Measurements from ENCODE around the gene PITHD1. TPM values are rescaled to one million over a fixed set of nuclear protein-coding genes. Genes with fewer than 3 reads are reported as not detected.
"Not testable (repeated sequence)": the region's sequence is repeated elsewhere in the genome, so short reads cannot be mapped to it uniquely, and the experiment has no call there.

PITHD1 gene
- total RNA-seq, 1 experiment from 2014 or later = 36.5 TPM

- in situ Hi-C loops (cut with HindIII; ENCODE audit: low pct_unique_long_range_greater_than_20kb, low sequenced_read_pairs) = no loop called here
- DNase-seq (ENCODE audit: low read depth, low spot score) = no peak
Measured at GRCh38 chr1:23805025-23805424, 26.8 kb downstream of the PITHD1 start.

DNA sequence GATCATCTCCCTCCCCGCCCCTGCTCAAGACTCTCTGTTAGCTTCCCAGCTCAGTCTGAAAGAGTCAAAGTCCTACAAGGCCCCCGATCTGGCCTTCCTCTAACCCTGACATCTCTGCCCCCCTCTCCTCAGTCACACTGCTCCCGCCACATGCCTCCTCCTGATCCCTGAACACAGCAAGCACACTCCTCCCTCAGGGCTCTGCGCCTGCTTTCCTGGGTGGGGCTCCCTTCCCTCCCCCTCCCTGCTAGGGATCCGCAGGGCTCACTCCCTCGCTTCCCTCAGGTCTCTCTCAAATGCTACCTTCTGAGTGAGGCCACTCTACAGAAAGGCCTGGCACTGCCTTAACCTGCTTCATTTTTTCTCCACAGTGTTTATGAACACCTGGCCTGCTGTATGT lies 28.1 kb downstream of the PITHD1 start:
- in situ Hi-C loops (cut with HindIII; ENCODE audit: low pct_unique_long_range_greater_than_20kb, low sequenced_read_pairs) = no loop called here
- DNase-seq (ENCODE audit: low read depth, low spot score) = no peak

- no peak for DNase-seq (ENCODE audit: low read depth, low spot score)
- in situ Hi-C loops (cut with HindIII; ENCODE audit: low pct_unique_long_range_greater_than_20kb, low sequenced_read_pairs) = no loop called here
Measured at GRCh38 chr1:23807453-23807852, 29.2 kb downstream of the PITHD1 start.

GRCh38 chr1:23809751-23810171 lies 31.5 kb downstream of the PITHD1 start:
- in situ Hi-C loops (cut with HindIII; ENCODE audit: low pct_unique_long_range_greater_than_20kb, low sequenced_read_pairs) = no loop called here
- peak; percentile 81 for DNase-seq (ENCODE audit: low read depth, low spot score)

DNA sequence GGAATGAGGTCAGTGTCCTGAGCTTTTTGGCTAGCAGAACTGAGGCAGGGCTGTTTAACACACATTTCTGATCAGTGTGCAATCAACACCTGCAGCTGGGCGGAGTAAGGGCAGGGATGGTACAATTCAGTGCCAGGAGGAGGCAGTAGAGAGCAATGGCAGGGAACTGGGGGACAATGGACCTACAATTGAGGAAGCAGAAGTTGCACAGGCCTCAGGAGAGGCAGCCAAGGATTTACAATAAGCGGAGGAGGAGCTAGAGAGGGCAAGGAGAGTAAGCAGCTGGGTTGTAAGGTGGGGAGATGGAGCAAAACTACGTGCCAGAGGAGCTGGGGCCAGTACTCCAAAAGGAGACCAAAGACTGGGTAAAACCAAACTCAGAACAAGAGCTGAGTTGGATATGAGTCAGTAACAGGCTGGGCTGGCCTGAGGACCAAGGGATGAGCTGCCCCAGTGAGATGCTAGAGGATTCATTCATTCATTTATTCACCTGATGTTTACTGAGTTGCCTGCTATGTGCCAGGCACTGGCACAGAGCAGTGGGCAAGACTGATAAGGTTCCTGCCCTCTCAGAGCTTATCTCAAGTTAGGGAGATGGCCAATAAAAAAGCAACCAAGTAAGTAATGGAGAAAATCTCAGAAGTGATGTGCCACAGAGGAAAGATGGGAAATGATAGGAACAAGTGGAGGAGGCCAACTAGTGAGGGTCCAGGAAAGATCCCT lies 32.8 kb downstream of the PITHD1 start:
- in situ Hi-C loops (cut with HindIII; ENCODE audit: low pct_unique_long_range_greater_than_20kb, low sequenced_read_pairs) = no loop called here
- DNase-seq (ENCODE audit: low read depth, low spot score) = peak; percentile 67

- in situ Hi-C loops (cut with HindIII; ENCODE audit: low pct_unique_long_range_greater_than_20kb, low sequenced_read_pairs) = no loop called here
- no peak for DNase-seq (ENCODE audit: low read depth, low spot score)
Measured at GRCh38 chr1:23814016-23814415, 35.8 kb downstream of the PITHD1 start.

- no peak for DNase-seq (ENCODE audit: low read depth, low spot score)
- in situ Hi-C loops (cut with HindIII; ENCODE audit: low pct_unique_long_range_greater_than_20kb, low sequenced_read_pairs) = no loop called here
Measured at GRCh38 chr1:23816361-23816760, 38.1 kb downstream of the PITHD1 start.

DNA sequence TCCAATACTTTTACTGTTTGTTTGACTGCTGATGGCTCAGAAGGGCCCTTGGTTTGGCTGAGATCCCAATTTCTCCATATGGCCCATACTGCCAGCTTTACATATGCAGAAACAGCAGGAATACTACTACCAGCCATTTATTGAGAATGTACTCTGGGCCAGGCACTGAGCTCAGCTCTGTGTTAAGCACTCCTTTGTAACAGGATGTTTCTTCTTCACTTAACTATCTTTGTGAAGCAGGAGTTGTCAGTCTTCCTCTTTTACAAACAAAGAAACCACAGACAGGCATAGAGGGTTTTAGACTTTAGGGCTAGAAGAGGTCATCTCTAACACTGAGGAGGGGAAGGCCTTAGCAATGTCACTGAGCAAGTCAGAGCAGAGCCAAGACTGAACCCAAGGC lies 38.7 kb downstream of the PITHD1 start:
- in situ Hi-C loops (cut with HindIII; ENCODE audit: low pct_unique_long_range_greater_than_20kb, low sequenced_read_pairs) = no loop called here
- no peak for DNase-seq (ENCODE audit: low read depth, low spot score)

DNA sequence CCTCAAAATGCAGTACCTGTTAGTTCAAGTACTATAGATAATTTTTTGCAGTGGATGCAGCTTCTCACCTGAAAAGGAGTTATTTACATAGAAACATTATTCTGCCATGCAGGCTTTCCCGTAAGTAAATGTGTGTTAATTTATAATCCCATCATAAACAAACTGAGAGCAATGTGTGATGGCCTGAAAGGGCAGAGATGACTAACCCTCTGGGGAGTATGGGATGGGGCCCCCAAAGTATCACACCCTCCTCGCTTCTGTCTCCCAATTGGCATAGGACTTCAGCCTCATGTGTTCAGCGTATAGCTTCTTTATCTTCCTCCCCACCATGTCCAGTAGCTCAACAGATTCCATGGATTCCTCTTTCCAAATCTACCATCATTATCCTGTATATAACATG lies 39.4 kb downstream of the PITHD1 start:
- DNase-seq (ENCODE audit: low read depth, low spot score) = no peak
- in situ Hi-C loops (cut with HindIII; ENCODE audit: low pct_unique_long_range_greater_than_20kb, low sequenced_read_pairs) = no loop called here

- in situ Hi-C loops (cut with HindIII; ENCODE audit: low pct_unique_long_range_greater_than_20kb, low sequenced_read_pairs) = no loop called here
- DNase-seq (ENCODE audit: low read depth, low spot score) = no peak
Measured at GRCh38 chr1:23823767-23824166, 45.5 kb downstream of the PITHD1 start.

DNA sequence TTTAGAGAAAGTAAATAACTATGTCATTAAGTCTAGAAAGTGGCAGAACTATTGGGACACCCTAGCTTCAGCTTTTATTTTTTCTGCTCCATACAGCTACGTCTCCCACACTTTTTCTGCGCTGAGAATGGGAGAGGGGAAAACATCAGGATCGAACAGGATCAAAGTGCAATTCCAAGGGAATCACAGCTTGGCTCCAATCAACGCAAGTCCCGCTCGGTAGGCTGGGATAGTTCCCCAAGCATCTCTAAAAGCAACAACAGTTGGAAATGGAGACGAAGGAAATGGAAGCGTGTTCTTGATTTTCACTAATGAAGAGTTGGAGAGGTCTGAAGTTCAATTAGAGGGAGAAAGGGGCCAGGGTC lies 46.5 kb downstream of the PITHD1 start:
- DNase-seq (ENCODE audit: low read depth, low spot score) = no peak
- in situ Hi-C loops (cut with HindIII; ENCODE audit: low pct_unique_long_range_greater_than_20kb, low sequenced_read_pairs) = no loop called here

DNA sequence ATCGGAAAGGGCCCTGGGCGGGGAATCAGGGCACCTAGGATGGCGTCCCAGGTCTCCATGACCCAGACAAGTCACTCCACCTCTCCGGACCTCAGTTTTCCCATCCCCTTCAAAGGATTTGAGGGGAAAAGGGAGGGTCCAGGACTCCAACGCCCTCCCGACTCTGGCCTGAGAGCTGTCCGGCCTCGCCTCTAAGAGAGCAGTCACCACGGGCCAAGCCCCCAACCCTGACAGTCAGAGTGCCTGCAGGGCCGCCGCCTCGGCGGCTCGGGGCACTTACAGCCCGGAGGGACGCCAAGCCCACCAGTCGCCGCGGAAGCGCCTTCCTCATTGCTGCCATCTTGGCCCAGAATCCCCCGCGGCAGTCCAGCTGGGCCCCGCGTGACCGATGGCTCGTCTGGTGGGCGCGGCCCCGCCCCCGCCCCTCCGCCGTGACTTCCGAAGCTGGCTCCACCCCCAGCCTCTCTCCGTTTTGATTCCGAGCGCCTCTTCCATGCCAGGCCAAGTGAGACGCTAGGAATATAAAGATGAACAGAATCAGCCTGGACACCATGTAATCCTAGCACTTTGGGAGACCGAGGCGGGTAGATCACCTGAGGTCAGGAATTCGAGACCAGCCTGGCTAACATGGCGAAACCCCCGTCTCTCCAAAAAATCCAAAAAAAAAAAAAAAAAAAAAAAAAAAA lies 47.0 kb downstream of the PITHD1 start, which contains the start of gene HMGCL:
Gene HMGCL, minus strand, starts transcription at position 354 of the 686 bp plus-strand sequence. Its CDS starts 14 bp downstream, at position 340.
- DNase-seq (ENCODE audit: low read depth, low spot score) = peak; percentile 89
- in situ Hi-C loops (cut with HindIII; ENCODE audit: low pct_unique_long_range_greater_than_20kb, low sequenced_read_pairs) = no loop called here

DNA sequence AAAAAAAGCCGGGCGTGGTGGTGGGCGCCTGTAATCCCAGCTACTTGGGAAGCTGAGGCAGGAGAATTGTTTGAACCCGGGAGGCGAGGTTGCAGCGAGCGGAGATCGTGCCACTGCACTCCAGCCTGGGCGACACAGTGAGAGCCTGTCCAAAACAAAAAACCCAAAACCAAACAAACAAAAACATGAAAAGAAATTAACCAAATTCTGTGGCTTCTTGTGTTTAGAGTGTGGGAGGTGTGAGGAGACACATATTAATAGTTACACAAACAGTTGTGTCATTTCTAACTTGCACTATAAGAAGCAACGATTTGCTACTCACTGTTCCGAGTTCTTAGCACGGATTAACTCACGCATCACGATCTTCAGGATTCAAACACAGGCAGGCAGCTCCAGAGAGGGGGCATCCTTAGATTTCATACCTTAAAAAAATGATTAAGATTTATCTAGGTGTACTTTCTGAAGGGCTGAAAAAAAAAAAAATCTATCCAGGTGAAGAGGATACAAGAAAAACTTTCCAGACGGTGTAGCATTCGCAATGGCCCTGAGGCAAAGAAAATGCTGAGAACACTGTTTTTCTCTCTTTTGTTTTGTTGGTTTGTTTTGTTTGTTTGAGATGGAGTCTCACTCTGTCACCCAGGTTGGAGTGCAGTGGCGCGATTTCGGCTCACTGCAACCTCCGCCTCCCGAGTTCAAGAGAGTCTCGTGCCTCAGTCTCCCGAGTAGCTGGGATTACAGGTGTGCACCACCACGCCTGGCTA lies 47.7 kb downstream of the PITHD1 start:
- no peak for DNase-seq (ENCODE audit: low read depth, low spot score)

GRCh38 chr1:23826590-23826989 lies 48.4 kb downstream of the PITHD1 start:
- in situ Hi-C loops (cut with HindIII; ENCODE audit: low pct_unique_long_range_greater_than_20kb, low sequenced_read_pairs); DNase-seq (ENCODE audit: low read depth, low spot score): not testable (repeated sequence)

More for the DNA sequence above, 47.7 kb downstream of the PITHD1 start:
- in situ Hi-C loops (cut with HindIII; ENCODE audit: low pct_unique_long_range_greater_than_20kb, low sequenced_read_pairs) = no loop called here

DNA sequence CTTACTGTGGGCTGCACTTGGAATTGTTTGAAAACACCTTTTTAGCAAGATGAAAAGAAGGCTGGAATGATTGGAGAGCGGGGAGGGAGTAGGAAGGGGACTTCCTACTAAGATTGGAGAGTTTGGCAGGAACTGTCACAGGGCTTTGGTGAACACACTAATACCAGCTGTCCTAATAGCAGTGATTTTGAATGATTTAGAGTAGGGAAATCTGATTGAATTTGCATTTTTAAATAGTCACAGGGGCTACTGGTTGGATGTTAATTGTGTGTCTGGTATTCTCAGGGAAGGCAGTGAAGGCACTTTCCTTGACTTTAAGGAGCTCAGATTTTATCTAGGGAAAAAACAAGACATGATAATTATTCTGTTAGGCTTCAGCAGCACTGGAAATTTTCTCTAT lies 49.5 kb downstream of the PITHD1 start:
- DNase-seq (ENCODE audit: low read depth, low spot score) = no peak
- in situ Hi-C loops (cut with HindIII; ENCODE audit: low pct_unique_long_range_greater_than_20kb, low sequenced_read_pairs) = no loop called here

DNA sequence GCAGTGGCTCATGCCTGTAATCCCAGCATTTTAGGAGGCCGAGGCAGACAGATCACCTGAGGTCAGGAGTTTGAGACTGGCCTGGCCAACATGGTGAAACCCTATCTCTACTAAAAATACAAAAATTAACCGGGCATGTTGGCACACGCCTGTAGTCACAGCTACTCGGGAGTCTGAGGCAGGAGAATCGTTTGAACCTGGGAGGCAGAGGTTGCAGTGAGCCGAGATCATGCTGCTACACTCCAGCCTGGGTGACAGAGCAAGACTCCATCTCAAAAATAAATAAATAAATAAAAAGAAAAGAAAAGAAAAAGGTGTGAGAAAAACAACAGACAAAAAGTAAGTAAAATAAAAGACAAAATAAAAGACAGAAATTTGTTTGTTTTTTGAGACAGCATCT lies 55.9 kb downstream of the PITHD1 start:
- in situ Hi-C loops (cut with HindIII; ENCODE audit: low pct_unique_long_range_greater_than_20kb, low sequenced_read_pairs); DNase-seq (ENCODE audit: low read depth, low spot score): not testable (repeated sequence)

GRCh38 chr1:23836037-23836436 lies 57.8 kb downstream of the PITHD1 start:
- in situ Hi-C loops (cut with HindIII; ENCODE audit: low pct_unique_long_range_greater_than_20kb, low sequenced_read_pairs) = no loop called here
- DNase-seq (ENCODE audit: low read depth, low spot score) = no peak

Data from SK-MEL-5 (cell line).